ENCODE measurements around the gene STBD1.
"Not testable (repeated sequence)": the region's sequence is repeated elsewhere in the genome, so short reads cannot be mapped to it uniquely, and the experiment has no call there.

STBD1 gene

GRCh38 chr4:76326515-76326914, 20.0 kb downstream of the STBD1 start:
- DNase-seq: no peak

- DNase-seq: no peak
Measured at GRCh38 chr4:76334885-76335284, 28.4 kb downstream of the STBD1 start.

- DNase-seq: no peak
Measured at GRCh38 chr4:76339364-76339763, 32.8 kb downstream of the STBD1 start.

GRCh38 chr4:76341063-76341462, 34.5 kb downstream of the STBD1 start:
- DNase-seq: peak; percentile 29 to 42

- no peak for DNase-seq
Measured at GRCh38 chr4:76342191-76342590, 35.7 kb downstream of the STBD1 start.

GRCh38 chr4:76342803-76343202, 36.3 kb downstream of the STBD1 start:
- no peak for DNase-seq

GRCh38 chr4:76354517-76355473, 48.3 kb downstream of the STBD1 start:
- DNase-seq: no peak

- no peak for DNase-seq
Measured at GRCh38 chr4:76357981-76358380, 51.4 kb downstream of the STBD1 start.

GRCh38 chr4:76359881-76360466, 53.4 kb downstream of the STBD1 start:
- DNase-seq: not testable (repeated sequence)
